IMR-90 (cell line): ENCODE measurements around the gene FANCD2OS. TPM values are rescaled to one million over a fixed set of nuclear protein-coding genes. Genes with fewer than 3 reads are reported as not detected.

Source experiments
- polyA plus RNA-seq, 3 experiments: library from polyadenylated mRNA; depleted of rRNA; stranded (reverse); fragments of >200 nt; gene quantifications; 2 replicates each; pipeline ENCODE4 v1.2.3, GENCODE V29; 2012; ENCODE audit warnings: low replicate concordance in 1 of 3
- total RNA-seq: library from RNA; depleted of rRNA; stranded (reverse); fragments of >200 nt; gene quantifications from 2 replicates; pipeline ENCODE4 v1.2.3, GENCODE V29; 2012; rRNA removed

FANCD2OS gene
- total and polyA plus RNA-seq, 2 of the 4 experiments (the other 2 are of a cell fraction): not detected

Other genes starting within 250 kb of the FANCD2OS start
- not detected in 2 replicates for gene CIDEC, start 228.0 kb downstream of the FANCD2OS start, total RNA-seq
- gene CIDEC, start 228.0 kb downstream of the FANCD2OS start, polyA plus RNA-seq (2012; rRNA removed): 0.09 TPM in 1 of 2 replicates, not detected in the other
- gene JAGN1, start 217.6 kb downstream of the FANCD2OS start, total RNA-seq: 39.3 and 40.5 TPM in 2 replicates
- 30.3 and 32.7 TPM in 2 replicates for gene JAGN1, start 217.6 kb downstream of the FANCD2OS start, polyA plus RNA-seq (2012; rRNA removed)
- 0.90 and 1.1 TPM in 2 replicates for gene IL17RE, start 205.4 kb downstream of the FANCD2OS start, total RNA-seq
- gene IL17RE, start 205.4 kb downstream of the FANCD2OS start, polyA plus RNA-seq (2012; rRNA removed): 7.2 and 8.6 TPM in 2 replicates
- gene IL17RC, start 191.2 kb downstream of the FANCD2OS start, total RNA-seq: 18.9 and 20.8 TPM in 2 replicates
- 28.3 and 29.9 TPM in 2 replicates for gene IL17RC, start 191.2 kb downstream of the FANCD2OS start, polyA plus RNA-seq (2012; rRNA removed)
- 8.6 and 9.4 TPM in 2 replicates for gene CRELD1, start 174.4 kb downstream of the FANCD2OS start, total RNA-seq
- gene CRELD1, start 174.4 kb downstream of the FANCD2OS start, polyA plus RNA-seq (2012; rRNA removed): 25.2 and 25.7 TPM in 2 replicates
- 0.72 and 1.4 TPM in 2 replicates for gene PRRT3, start 155.8 kb downstream of the FANCD2OS start, total RNA-seq
- 4.1 and 4.2 TPM in 2 replicates for gene PRRT3, start 155.8 kb downstream of the FANCD2OS start, polyA plus RNA-seq (2012; rRNA removed)
- gene EMC3, start 121.4 kb downstream of the FANCD2OS start, total RNA-seq: 78.9 and 152 TPM in 2 replicates
- gene EMC3, start 121.4 kb downstream of the FANCD2OS start, polyA plus RNA-seq (2012; rRNA removed): 83.3 and 96.7 TPM in 2 replicates
- gene FANCD2, start 81.8 kb downstream of the FANCD2OS start, total RNA-seq: 18.9 and 19.7 TPM in 2 replicates
- gene FANCD2, start 81.8 kb downstream of the FANCD2OS start, polyA plus RNA-seq (2012; rRNA removed): 7.2 and 8.9 TPM in 2 replicates
- gene BRK1, start 7.4 kb upstream of the FANCD2OS start, total RNA-seq: 81.4 and 123 TPM in 2 replicates
- gene BRK1, start 7.4 kb upstream of the FANCD2OS start, polyA plus RNA-seq (2012; rRNA removed): 195 and 235 TPM in 2 replicates
- gene VHL, start 33.5 kb upstream of the FANCD2OS start, total RNA-seq: 11.8 and 19.2 TPM in 2 replicates
- gene VHL, start 33.5 kb upstream of the FANCD2OS start, polyA plus RNA-seq (2012; rRNA removed): 8.9 and 11.7 TPM in 2 replicates
- gene IRAK2, start 56.7 kb upstream of the FANCD2OS start, total RNA-seq: 8.1 and 8.6 TPM in 2 replicates
- gene IRAK2, start 56.7 kb upstream of the FANCD2OS start, polyA plus RNA-seq (2012; rRNA removed): 6.9 and 7.8 TPM in 2 replicates
- 7.8 and 9.0 TPM in 2 replicates for gene TATDN2, start 140.2 kb upstream of the FANCD2OS start, total RNA-seq
- gene TATDN2, start 140.2 kb upstream of the FANCD2OS start, polyA plus RNA-seq (2012; rRNA removed): 15.0 and 18.8 TPM in 2 replicates
- gene GHRL, start 184.7 kb upstream of the FANCD2OS start, total RNA-seq: not detected in 2 replicates
- gene GHRL, start 184.7 kb upstream of the FANCD2OS start, polyA plus RNA-seq (2012; rRNA removed): 0.27 TPM in 1 of 2 replicates, not detected in the other
- 443 and 475 TPM in 2 replicates for gene SEC13, start 212.9 kb upstream of the FANCD2OS start, total RNA-seq
- gene SEC13, start 212.9 kb upstream of the FANCD2OS start, polyA plus RNA-seq (2012; rRNA removed): 364 and 377 TPM in 2 replicates